HG03571 (cell line): Measurements from ENCODE around the gene KNOP1.

ENCODE experiments used
- ATAC-seq: cut with Tn5 transposase; IDR thresholded peaks from one replicate; pipeline ENCODE4 v1.9.1; 2021; ENCODE audit not compliant: unreplicated experiment

KNOP1 gene

GRCh38 chr16:19708296-19709205 lies 9.5 kb downstream of the KNOP1 start:
- no peak for ATAC-seq

- ATAC-seq, result no peak
These were observed 10.3 kb downstream of the KNOP1 start for GRCh38 chr16:19707569-19708295.

GRCh38 chr16:19706846-19707245 lies 11.2 kb downstream of the KNOP1 start:
- ATAC-seq, result no peak

DNA sequence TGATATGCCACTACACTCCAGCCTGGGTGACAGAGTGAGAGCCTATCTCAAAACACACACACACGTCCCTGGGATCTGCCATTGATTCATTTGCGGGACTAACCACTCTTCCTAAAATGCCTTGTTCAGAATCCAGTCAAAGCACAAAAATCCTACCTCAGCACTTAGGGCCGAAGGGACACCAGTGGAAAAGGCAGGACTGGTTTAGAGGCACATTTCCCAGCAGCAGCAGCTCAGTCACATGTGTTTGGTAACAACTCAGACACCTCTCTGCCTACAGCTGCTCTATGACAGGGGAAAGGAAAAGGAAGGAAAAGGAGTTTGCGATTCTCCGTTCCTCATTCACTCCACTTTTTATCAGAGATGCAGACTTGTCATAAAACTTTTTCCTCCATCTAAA lies 12.2 kb downstream of the KNOP1 start:
- no peak for ATAC-seq

DNA sequence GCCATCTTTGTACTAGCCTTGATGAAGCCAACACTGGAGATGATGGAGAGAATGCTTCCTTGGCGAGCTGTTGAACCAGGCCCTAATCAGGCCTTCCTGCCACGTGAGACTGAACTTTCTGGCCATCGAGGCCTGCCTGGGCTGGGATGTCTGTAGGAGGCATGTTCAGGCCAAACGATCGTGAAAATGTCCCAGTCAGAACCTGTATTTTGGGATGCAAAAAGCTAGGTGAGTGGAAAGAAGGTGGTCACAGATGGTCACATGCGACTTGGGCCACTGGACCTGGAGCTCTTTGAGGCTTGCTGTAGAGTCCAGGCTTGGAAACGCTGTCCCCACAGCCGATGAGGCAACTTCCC lies 12.9 kb downstream of the KNOP1 start:
- ATAC-seq, result no peak

DNA sequence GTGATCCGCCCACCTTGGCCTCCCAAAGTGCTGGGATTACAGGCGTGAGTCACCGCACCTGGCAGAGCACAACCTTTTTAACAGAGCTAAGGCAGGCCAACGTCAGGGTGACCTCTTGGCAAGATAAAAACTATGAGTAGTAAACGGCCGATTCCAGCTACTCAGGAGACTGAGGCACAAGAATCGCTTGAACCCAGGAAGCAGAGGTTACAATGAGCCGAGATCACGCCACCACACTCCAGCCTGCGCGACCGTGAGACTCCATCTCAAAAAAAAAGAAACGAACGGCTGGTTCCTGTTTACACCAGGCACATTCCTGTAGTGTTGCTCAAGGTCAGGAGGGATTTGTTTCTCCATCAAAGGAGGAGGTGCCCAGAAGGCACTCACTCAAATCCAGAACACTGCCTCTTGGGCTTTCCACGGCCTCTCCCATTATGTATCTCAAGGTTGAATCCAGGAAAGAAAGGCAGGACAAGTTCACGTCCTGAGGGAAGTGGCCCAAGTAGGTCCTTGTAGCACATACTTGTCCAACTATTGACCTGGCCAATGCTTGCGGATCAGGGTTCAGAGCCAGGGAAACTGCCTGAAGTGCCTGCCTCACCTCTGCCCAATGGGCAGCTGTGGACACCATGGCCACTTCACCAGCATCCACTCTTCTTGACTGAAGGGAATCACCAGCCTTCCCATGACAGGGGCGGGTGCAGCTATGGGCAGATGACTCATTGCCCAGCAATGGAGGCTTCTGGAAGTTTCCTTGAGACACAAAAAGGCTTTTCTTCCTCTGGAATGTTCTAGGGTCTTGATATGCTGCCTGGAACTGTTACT lies 13.5 kb downstream of the KNOP1 start:
- no peak for ATAC-seq

GRCh38 chr16:19703172-19703889 lies 14.7 kb downstream of the KNOP1 start:
- ATAC-seq, result no peak

- ATAC-seq, result no peak
These were observed 16.9 kb downstream of the KNOP1 start for GRCh38 chr16:19701091-19701490.

DNA sequence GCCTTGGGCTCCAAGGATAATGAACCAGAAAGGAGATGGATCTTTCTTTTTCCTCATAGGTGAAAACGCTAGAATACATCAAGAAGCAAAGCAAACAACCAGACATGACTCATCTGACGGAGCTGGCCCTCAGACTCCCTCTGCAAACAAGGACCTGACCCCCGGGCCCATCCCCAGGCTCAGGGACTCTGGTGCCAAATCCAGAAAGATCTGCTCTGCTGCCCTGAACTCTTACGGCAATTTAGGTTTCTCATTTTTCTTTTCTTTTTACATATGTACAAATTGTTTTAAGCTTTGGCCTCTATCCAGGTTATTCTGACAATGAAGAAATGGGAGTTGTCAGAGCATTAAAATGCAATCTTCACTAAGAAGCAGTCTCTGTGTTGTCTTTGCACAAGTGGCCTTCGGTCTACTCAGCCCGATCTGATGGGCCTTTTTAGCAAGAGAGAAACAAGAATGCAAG lies 17.7 kb downstream of the KNOP1 start:
- no peak for ATAC-seq

DNA sequence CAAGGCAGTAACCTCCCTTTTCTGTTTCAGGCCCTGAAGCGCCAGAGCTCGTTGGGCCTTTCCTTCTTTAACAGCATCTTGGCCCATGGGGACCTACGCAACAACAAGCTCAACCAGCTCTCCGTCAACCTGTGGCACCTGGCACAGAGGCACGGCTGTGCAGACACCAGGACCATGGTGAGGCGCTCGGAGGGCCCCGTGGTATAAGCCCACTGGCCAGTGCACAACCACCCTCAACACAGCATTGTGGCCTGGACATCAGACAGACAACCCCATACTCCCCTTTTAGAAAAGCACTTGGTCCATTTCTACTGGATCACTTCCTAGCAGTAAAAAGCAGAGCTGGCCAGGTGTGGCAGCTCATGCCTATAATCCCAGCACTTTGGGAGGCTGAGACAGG lies 18.6 kb downstream of the KNOP1 start:
- no peak for ATAC-seq

- ATAC-seq, result no peak
These were observed 19.3 kb downstream of the KNOP1 start for GRCh38 chr16:19698480-19699465.

DNA sequence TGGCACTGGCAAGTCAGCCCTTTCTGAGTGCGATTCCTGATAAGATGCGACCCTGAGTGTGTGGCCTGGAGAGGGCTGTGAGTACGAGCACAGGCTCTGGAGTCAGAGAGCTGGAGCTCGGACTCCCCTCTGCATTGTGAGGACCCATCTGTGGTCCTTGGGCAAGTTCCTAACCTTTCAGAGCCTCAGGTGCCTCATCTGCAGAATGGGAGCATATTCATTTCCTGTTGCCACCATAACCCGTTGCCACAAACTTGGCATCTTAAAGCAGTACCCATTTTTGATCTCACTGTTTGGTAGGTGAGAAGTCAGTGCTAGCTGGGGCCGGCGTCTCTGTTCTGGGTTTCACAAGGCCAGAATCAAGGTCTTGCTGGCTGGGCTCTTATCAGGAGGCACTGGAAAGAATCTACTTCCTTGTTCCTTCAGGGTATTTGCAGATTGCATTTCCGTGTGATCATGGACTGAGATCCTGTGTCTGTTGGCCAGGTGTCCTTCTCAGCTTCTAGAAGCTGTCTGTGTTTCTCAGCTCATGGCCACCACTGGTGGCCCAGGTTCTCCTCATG lies 20.2 kb downstream of the KNOP1 start:
- no peak for ATAC-seq

DNA sequence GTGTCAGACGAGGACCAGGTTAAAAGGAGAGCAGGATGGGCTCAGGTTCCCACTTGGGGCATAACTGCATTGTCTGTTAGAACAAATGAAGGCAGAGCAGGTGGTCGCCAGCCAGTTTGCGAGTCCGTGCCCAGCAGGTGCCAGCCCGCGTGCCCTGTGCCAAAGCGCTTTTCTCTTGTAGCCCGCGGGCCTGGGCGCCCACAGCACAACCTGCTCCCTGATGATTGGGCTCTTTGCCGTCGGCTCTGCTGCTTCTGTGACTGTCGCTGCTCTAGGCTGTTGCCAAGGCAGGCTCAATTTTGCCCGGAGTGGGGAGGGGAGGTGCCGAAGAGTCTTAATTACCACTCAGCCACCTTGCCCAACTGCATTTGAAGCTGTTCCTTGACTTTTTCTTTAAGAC lies 21.1 kb downstream of the KNOP1 start:
- ATAC-seq, result no peak

GRCh38 chr16:19696328-19696727 lies 21.7 kb downstream of the KNOP1 start:
- ATAC-seq, result no peak

DNA sequence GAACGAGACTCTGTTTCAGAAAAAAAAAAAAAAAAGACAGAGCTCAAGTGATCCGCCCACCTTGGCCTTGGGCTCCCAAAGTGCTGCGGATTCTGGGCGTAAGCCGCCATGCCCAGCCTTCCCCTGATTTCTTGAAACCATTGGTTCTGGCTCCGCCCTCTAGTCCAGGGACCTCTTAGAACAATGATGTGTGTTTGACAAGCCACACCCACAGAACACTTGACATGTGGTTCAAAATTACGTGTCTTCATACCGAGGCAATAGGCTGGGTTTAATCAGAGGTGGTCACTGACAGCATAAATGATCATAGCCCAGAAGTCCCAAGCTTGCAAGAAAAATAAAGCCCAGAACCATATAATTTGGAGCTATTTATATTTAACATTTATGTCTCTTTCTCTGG lies 23.0 kb downstream of the KNOP1 start:
- no peak for ATAC-seq

DNA sequence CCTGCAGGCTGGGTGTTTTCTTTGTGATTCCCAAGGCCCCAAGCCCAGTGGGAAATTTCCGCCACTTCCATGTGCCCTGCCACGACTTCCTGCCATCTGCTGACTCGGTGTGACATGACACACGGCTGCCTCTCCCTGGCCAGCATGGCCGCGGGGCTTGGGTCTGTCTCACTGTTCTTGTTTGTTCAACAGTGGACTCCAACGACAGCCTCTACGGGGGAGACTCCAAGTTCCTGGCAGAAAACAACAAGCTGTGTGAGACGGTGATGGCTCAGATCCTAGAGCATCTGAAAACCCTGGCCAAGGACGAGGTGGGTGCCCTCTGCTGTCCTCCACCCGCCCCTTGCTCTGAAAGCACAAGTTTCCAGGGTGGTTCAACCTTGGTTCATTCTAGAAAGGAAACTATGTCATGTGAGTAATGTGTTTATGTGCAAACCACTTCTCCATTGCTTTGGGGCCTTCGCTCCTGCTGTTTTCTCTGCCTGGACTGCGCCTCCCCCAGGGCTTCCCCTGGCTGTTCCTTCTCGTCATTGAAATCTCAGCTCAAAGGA lies 26.8 kb downstream of the KNOP1 start:
- no peak for ATAC-seq

DNA sequence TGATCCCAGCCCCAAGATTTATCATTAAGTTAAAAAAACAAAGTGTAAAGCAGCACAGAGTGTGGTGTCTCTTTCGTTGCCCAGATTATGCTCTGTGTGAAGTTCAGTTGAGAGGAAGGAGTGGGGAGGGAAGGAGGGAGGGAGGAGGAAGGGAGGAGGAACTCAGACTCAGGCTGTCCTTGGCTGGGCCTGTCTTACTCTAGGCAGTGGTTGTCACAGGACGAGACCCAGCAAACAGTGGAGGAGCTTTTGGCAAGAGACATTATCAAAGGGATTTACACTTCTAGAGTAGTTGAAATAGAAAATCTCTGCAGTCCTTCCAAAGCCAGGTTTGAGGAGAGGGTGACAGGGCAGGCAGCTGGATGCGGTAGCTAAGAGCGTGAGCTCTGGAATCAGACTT lies 27.8 kb downstream of the KNOP1 start:
- no peak for ATAC-seq

DNA sequence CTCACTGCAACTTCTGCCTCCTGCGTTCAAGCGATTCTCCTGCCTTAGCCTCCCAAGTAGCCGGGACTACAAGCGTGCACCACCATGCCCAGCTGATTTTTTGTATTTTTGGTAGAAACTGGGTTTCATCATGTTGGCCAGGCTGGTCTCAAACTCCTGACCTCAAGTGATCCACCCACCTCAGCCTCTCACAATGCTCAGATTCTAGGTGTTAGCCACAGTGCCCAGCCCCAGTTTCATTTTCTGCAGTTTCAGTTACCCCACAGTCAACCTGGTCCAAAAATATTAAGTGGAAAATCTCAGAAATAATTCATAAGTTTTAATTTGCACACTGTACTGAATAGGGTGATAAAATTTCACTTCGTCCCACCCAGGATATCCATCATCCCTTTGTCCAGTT lies 28.7 kb downstream of the KNOP1 start:
- no peak for ATAC-seq
